ENCODE data around the gene NRXN3.

NRXN3 gene

GRCh38 chr14:78175412-78175811, 5.2 kb downstream of the NRXN3 start:
- no peak for DNase-seq

- no peak for DNase-seq
Observed at GRCh38 chr14:78178071-78178470, 7.9 kb downstream of the NRXN3 start.

- DNase-seq = no peak
Observed at GRCh38 chr14:78178971-78179370, 8.8 kb downstream of the NRXN3 start.

- no peak for DNase-seq
Observed at GRCh38 chr14:78181270-78181669, 11.1 kb downstream of the NRXN3 start.

- no peak for DNase-seq
Observed at GRCh38 chr14:78182722-78183121, 12.5 kb downstream of the NRXN3 start.

GRCh38 chr14:78184157-78184556, 14.0 kb downstream of the NRXN3 start:
- no peak for DNase-seq

- DNase-seq = no peak
Observed at GRCh38 chr14:78186277-78186676, 16.1 kb downstream of the NRXN3 start.

- DNase-seq = no peak
Observed at GRCh38 chr14:78188882-78189281, 18.7 kb downstream of the NRXN3 start.

GRCh38 chr14:78195431-78195830, 25.3 kb downstream of the NRXN3 start:
- DNase-seq = no peak

- DNase-seq = no peak
Observed at GRCh38 chr14:78196323-78196722, 26.1 kb downstream of the NRXN3 start.

- no peak for DNase-seq
Observed at GRCh38 chr14:78197051-78197450, 26.9 kb downstream of the NRXN3 start.

- DNase-seq = no peak
Observed at GRCh38 chr14:78202163-78202562, 32.0 kb downstream of the NRXN3 start.

- DNase-seq = no peak
Observed at GRCh38 chr14:78202976-78203375, 32.8 kb downstream of the NRXN3 start.

GRCh38 chr14:78207414-78207813, 37.2 kb downstream of the NRXN3 start:
- DNase-seq = no peak

- no peak for DNase-seq
Observed at GRCh38 chr14:78220273-78220672, 50.1 kb downstream of the NRXN3 start.

- DNase-seq = no peak
Observed at GRCh38 chr14:78222746-78223145, 52.6 kb downstream of the NRXN3 start.

- peak; percentile 10 to 47 for DNase-seq
Observed at GRCh38 chr14:78227248-78228077, 57.3 kb downstream of the NRXN3 start.

- no peak for DNase-seq
Observed at GRCh38 chr14:78228702-78229327, 58.6 kb downstream of the NRXN3 start.

- DNase-seq = no peak
Observed at GRCh38 chr14:78232231-78233000, 62.2 kb downstream of the NRXN3 start.

GRCh38 chr14:78238141-78238540, 68.0 kb downstream of the NRXN3 start:
- DNase-seq = no peak

- DNase-seq = no peak
Observed at GRCh38 chr14:78240567-78240966, 70.4 kb downstream of the NRXN3 start.

- DNase-seq = no peak
Observed at GRCh38 chr14:78242086-78242485, 71.9 kb downstream of the NRXN3 start.

- DNase-seq = no peak
Observed at GRCh38 chr14:78243187-78243586, 73.0 kb downstream of the NRXN3 start.

GRCh38 chr14:78245238-78245637, 75.1 kb downstream of the NRXN3 start:
- DNase-seq = no peak
